H1 (cell line): ENCODE measurements around the gene TBX4.

Experiments used
- CTCF ChIP-seq, 3 experiments: IDR thresholded peaks; 1 replicate in 2 of 3; 2 replicates in 1 of 3; pipeline versions ENCODE4 v1.5.1 to v1.6.1; 2011; ENCODE audit warnings: low read length in 3 of 3, mild to moderate bottlenecking in 3 of 3, inconsistent platforms in 2 of 3, low read depth in 1 of 3, moderate library complexity in 1 of 3; ENCODE audit not compliant: insufficient read depth in 1 of 3; ENCODE audit errors: control extremely low read depth in 1 of 3
- EZH2 ChIP-seq: fragments of 200-600 bp; sonication (generic); IDR thresholded peaks from 2 replicates; pipeline ENCODE4 v1.7.1; 2012; ENCODE audit warnings: low read depth, mild to moderate bottlenecking, moderate library complexity, low read length, inconsistent platforms; ENCODE audit not compliant: severe bottlenecking
- GTF2F1 ChIP-seq: IDR thresholded peaks from 2 replicates; pipeline ENCODE4 v1.6.1; 2012; ENCODE audit warnings: low read depth, low read length, improper control_type of control experiment, borderline replicate concordance
- NRF1 ChIP-seq: IDR thresholded peaks from 2 replicates; pipeline ENCODE4 v1.6.1; 2011; ENCODE audit warnings: mild to moderate bottlenecking, low read depth, low read length, improper control_type of control experiment
- POLR2AphosphoS5 ChIP-seq: IDR thresholded peaks from 2 replicates; pipeline ENCODE4 v1.6.1; 2011; ENCODE audit warnings: low read depth, low read length
- POU5F1 ChIP-seq: IDR thresholded peaks from 2 replicates; pipeline ENCODE4 v1.6.1; 2011; ENCODE audit warnings: low read depth, mild to moderate bottlenecking, low read length, moderate library complexity

GRCh38 chr17:61459939-61460718, 7.9 kb downstream of the TBX4 start:
- TF ChIP-seq EZH2 (peak; percentile 77), POU5F1 (no peak), GTF2F1 (no peak), CTCF (IDR thresholded peaks at IDR 0.05; ENCODE audit: control extremely low read depth in 1 of 3, insufficient read depth in 1 of 3, low read depth in 1 of 3, low read length in 3 of 3) (no peak), POLR2AphosphoS5 (no peak), NRF1 (no peak)
